ENCODE data around the gene ZDHHC3. TPM values are rescaled to one million over a fixed set of nuclear protein-coding genes. Genes with fewer than 3 reads are reported as not detected.
"Not testable (repeated sequence)": the region's sequence is repeated elsewhere in the genome, so short reads cannot be mapped to it uniquely, and the experiment has no call there.

Gene ZDHHC3
- total RNA-seq, 1 experiment from 2014 or later = 49.5 TPM

DNA sequence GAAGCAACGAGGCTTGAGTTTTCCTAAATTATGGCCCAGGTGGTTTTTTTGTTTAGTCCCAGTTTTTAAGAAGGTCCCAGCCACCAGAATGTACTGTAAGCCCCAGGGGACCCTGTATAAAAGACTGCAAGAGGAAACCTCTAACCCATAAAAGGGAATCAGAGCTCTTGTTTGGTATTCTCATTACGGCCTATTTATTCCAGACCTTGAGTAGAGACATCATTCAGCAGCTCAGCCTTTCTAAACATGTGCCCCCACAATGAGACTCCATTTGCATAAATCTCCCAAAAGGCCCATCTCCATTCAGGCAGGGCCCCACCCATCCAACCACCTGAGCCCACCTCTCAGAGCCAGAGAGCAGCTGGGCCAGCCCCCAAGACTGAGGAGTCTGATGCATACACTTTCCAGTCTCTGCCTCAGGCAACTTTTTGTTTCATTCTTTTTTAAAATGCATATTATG lies 25.7 kb downstream of the ZDHHC3 start:
- in situ Hi-C loops (cut with HindIII; ENCODE audit: low pct_unique_long_range_greater_than_20kb, low sequenced_read_pairs) = no loop called here
- ATAC-seq = no peak
- intact Hi-C loops (cut with micrococcal nuclease; ENCODE audit: unreplicated experiment) = no loop called here
- Histone ChIP-seq H3K4me3 (ENCODE audit: low read depth in 2 of 2, low read length in 2 of 2) (no peak overlapping the region), H3K27me3 (ENCODE audit: control insufficient read depth, insufficient read depth, low read length) (no peaks in the 10 kb centered on the region), H3K4me1 (ENCODE audit: control insufficient read depth, insufficient read depth, low read length) (0 out of 2 replicates have a peak, but pooled peaks cover 4% of the 10 kb centered on the region), H3K36me3 (ENCODE audit: control insufficient read depth, insufficient read depth, low read length) (no peaks in the 10 kb centered on the region), H3K9me3 (ENCODE audit: control insufficient read depth, insufficient read depth, low read depth, low read length) (no peaks in the 10 kb centered on the region), H3K27ac (ENCODE audit: low read length) (no peak overlapping the region)
- ChIA-PET CTCF (no interaction called here), POLR2A (no interaction called here)
- no TSS peak for BruUV-seq (replicated peaks)
- no peak for DNase-seq (ENCODE audit: low read depth, low spot score)
- TF ChIP-seq SIN3A (IDR thresholded peaks at IDR 0.05; ENCODE audit: borderline replicate concordance, insufficient read depth, low read depth, low read length) (no peak), REST (IDR thresholded peaks at IDR 0.05; ENCODE audit: insufficient read depth in 1 of 2, low read depth in 2 of 2, low read length in 1 of 2) (no peak), TCF7L2 (IDR thresholded peaks at IDR 0.05; ENCODE audit: low read depth, low read length) (no peak), CTCF (IDR thresholded peaks at IDR 0.05) (no peak), POLR2AphosphoS5 (IDR thresholded peaks at IDR 0.05; ENCODE audit: low read depth, low read length) (no peak)

DNA sequence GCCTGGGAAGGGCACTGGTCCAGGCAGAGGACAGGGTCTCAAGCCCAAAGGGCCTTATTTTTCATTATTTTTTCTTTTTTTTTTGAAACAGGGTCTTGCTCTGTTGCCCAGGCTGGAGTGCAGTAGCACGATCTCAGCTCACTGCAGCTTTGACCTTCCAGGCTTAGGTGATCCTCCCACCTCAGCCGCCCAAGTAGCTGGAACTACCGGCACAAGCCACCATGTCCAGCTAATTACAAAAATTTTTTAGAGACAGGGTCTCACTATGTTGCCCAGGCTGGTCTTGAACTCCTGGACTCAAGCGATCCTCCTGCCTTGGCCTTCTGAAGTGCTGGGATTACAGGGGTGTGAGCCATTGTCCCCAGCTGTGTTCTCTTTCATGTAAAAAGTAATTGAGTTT lies 26.2 kb downstream of the ZDHHC3 start:
- H3K27ac ChIP-seq (ENCODE audit: low read length); in situ Hi-C loops (cut with HindIII; ENCODE audit: low pct_unique_long_range_greater_than_20kb, low sequenced_read_pairs); H3K4me1 ChIP-seq (ENCODE audit: control insufficient read depth, insufficient read depth, low read length); BruUV-seq (replicated peaks); H3K27me3 ChIP-seq (ENCODE audit: control insufficient read depth, insufficient read depth, low read length); H3K36me3 ChIP-seq (ENCODE audit: control insufficient read depth, insufficient read depth, low read length); H3K9me3 ChIP-seq (ENCODE audit: control insufficient read depth, insufficient read depth, low read depth, low read length); ATAC-seq; intact Hi-C loops (cut with micrococcal nuclease; ENCODE audit: unreplicated experiment); H3K4me3 ChIP-seq (ENCODE audit: low read depth in 2 of 2, low read length in 2 of 2); DNase-seq (ENCODE audit: low read depth, low spot score); CTCF ChIA-PET; POLR2A ChIA-PET: not testable (repeated sequence)

DNA sequence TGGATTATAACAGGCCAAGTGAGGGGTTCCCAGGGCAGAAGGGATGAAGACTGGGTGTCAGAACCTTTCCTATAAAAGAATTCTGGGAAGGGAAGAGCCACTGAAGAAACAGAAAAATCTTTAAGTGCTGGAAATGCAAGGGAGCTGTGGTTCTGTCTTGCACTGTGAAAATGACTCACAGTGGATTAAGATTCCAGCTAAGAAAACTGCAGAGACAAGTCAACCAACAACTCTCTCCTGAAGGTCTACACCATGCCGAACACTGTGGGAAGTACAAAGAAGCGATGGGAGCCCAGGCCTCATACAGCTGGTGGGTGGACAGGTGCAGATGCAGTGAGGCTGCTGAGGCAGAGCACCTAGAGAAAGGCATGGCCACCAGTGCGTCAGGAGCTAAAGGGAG lies 27.7 kb downstream of the ZDHHC3 start:
- intact Hi-C loops (cut with micrococcal nuclease; ENCODE audit: unreplicated experiment) = no loop called here
- ChIA-PET POLR2A (no interaction called here), CTCF (no interaction called here)
- H3K4me1 ChIP-seq (ENCODE audit: control insufficient read depth, insufficient read depth, low read length) = no peaks in the 10 kb centered on the region
- in situ Hi-C loops (cut with HindIII; ENCODE audit: low pct_unique_long_range_greater_than_20kb, low sequenced_read_pairs) = no loop called here
- no peaks in the 10 kb centered on the region for H3K36me3 ChIP-seq (ENCODE audit: control insufficient read depth, insufficient read depth, low read length)
- H3K9me3 ChIP-seq (ENCODE audit: control insufficient read depth, insufficient read depth, low read depth, low read length) = no peaks in the 10 kb centered on the region
- DNase-seq (ENCODE audit: low read depth, low spot score) = no peak
- no peak for TF ChIP-seq SIN3A (IDR thresholded peaks at IDR 0.05; ENCODE audit: borderline replicate concordance, insufficient read depth, low read depth, low read length)
- no peak for TF ChIP-seq CTCF (IDR thresholded peaks at IDR 0.05)
- TF ChIP-seq TCF7L2 (IDR thresholded peaks at IDR 0.05; ENCODE audit: low read depth, low read length) = no peak
- no peak for TF ChIP-seq POLR2AphosphoS5 (IDR thresholded peaks at IDR 0.05; ENCODE audit: low read depth, low read length)
- no peak for TF ChIP-seq REST (IDR thresholded peaks at IDR 0.05; ENCODE audit: insufficient read depth in 1 of 2, low read depth in 2 of 2, low read length in 1 of 2)
- BruUV-seq (replicated peaks) = no TSS peak
- H3K27ac ChIP-seq (ENCODE audit: low read length) = no peak overlapping the region
- ATAC-seq = no peak
- no peaks in the 10 kb centered on the region for H3K27me3 ChIP-seq (ENCODE audit: control insufficient read depth, insufficient read depth, low read length)
- H3K4me3 ChIP-seq (ENCODE audit: low read depth in 2 of 2, low read length in 2 of 2) = no peak overlapping the region
